Activated CD8-positive, alpha-beta memory T cell treated with anti-CD3 and anti-CD28 coated beads, Interleukin-2, amount 50 U/mL, for 1 hour (primary cell): ENCODE measurements around the gene SDCBP2.

Experiments used
- DNase-seq: peaks from one replicate; pipeline ENCODE4 v3.0.0-alpha.2; 2020; ENCODE audit errors: extremely low read depth

The SDCBP2 gene

GRCh38 chr20:1328680-1329330 is at the start of gene SDCBP2:
SDCBP2 (minus strand) TSS chr20:1329139; CDS start chr20:1320416, 8,723 bp downstream.
- DNase-seq, result no peak

GRCh38 chr20:1378735-1379125 is 49.8 kb upstream of the SDCBP2 start:
- DNase-seq, result no peak

GRCh38 chr20:1377984-1378734 is 49.2 kb upstream of the SDCBP2 start:
- DNase-seq, result no peak

GRCh38 chr20:1377341-1377871 is 48.5 kb upstream of the SDCBP2 start:
- no peak for DNase-seq

- DNase-seq, result no peak
These were observed 47.7 kb upstream of the SDCBP2 start for GRCh38 chr20:1376408-1377270.

GRCh38 chr20:1376007-1376406 is 47.1 kb upstream of the SDCBP2 start:
- DNase-seq, result no peak

GRCh38 chr20:1375515-1375914 is 46.6 kb upstream of the SDCBP2 start:
- DNase-seq, result no peak

- DNase-seq, result no peak
These were observed 45.3 kb upstream of the SDCBP2 start for GRCh38 chr20:1374246-1374645.

- no peak for DNase-seq
These were observed 44.7 kb upstream of the SDCBP2 start for GRCh38 chr20:1373614-1374013.

GRCh38 chr20:1373036-1373435 is 44.1 kb upstream of the SDCBP2 start:
- DNase-seq, result no peak

- no peak for DNase-seq
These were observed 43.0 kb upstream of the SDCBP2 start for GRCh38 chr20:1371830-1372539.

GRCh38 chr20:1371202-1371782 is 42.4 kb upstream of the SDCBP2 start:
- DNase-seq, result no peak

- no peak for DNase-seq
These were observed 41.7 kb upstream of the SDCBP2 start for GRCh38 chr20:1370548-1371110.

- no peak for DNase-seq
These were observed 41.0 kb upstream of the SDCBP2 start for GRCh38 chr20:1369970-1370369.

GRCh38 chr20:1368448-1369199 is 39.7 kb upstream of the SDCBP2 start:
- DNase-seq, result no peak

GRCh38 chr20:1367479-1367878 is 38.5 kb upstream of the SDCBP2 start:
- no peak for DNase-seq

GRCh38 chr20:1364106-1364505 is 35.2 kb upstream of the SDCBP2 start:
- DNase-seq, result no peak

GRCh38 chr20:1363522-1363921 is 34.6 kb upstream of the SDCBP2 start:
- DNase-seq, result no peak

GRCh38 chr20:1362484-1362883 is 33.5 kb upstream of the SDCBP2 start:
- DNase-seq, result no peak
